GM19438 (cell line): ENCODE data around the gene UNC5A.

ENCODE experiments used
- ATAC-seq: cut with Tn5 transposase; IDR thresholded peaks from one replicate; pipeline ENCODE4 v1.9.1; 2021; ENCODE audit warnings: low read depth; ENCODE audit not compliant: unreplicated experiment

The UNC5A gene

DNA sequence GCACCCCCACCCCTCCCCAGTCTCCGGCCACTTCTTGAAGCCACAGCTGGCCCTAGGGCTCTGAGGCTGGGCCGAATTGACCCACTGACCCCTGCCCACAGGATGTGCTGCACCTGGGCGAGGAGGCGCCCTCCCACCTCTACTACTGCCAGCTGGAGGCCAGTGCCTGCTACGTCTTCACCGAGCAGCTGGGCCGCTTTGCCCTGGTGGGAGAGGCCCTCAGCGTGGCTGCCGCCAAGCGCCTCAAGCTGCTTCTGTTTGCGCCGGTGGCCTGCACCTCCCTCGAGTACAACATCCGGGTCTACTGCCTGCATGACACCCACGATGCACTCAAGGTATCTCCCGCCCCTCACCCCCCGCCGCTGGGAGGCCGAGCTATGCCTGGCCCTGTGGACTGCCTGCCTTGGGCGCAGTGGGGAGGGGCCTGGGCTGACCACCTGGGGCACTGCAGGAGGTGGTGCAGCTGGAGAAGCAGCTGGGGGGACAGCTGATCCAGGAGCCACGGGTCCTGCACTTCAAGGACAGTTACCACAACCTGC lies 67.5 kb downstream of the UNC5A start:
- no peak for ATAC-seq

- ATAC-seq, result no peak
Observed at GRCh38 chr5:176878463-176878862, 68.1 kb downstream of the UNC5A start.

- ATAC-seq, result no peak
Observed at GRCh38 chr5:176878906-176879662, 68.7 kb downstream of the UNC5A start.

- no peak for ATAC-seq
Observed at GRCh38 chr5:176879663-176880361, 69.5 kb downstream of the UNC5A start.

- ATAC-seq, result no peak
Observed at GRCh38 chr5:176880366-176881020, 70.1 kb downstream of the UNC5A start.

- no peak for ATAC-seq
Observed at GRCh38 chr5:176881021-176881749, 70.8 kb downstream of the UNC5A start.

- ATAC-seq, result no peak
Observed at GRCh38 chr5:176881816-176882566, 71.6 kb downstream of the UNC5A start.

- ATAC-seq, result no peak
Observed at GRCh38 chr5:176882567-176882903, 72.2 kb downstream of the UNC5A start.

- ATAC-seq, result no peak
Observed at GRCh38 chr5:176883700-176884570, 73.6 kb downstream of the UNC5A start.

GRCh38 chr5:176884571-176884890 lies 74.2 kb downstream of the UNC5A start:
- no peak for ATAC-seq

DNA sequence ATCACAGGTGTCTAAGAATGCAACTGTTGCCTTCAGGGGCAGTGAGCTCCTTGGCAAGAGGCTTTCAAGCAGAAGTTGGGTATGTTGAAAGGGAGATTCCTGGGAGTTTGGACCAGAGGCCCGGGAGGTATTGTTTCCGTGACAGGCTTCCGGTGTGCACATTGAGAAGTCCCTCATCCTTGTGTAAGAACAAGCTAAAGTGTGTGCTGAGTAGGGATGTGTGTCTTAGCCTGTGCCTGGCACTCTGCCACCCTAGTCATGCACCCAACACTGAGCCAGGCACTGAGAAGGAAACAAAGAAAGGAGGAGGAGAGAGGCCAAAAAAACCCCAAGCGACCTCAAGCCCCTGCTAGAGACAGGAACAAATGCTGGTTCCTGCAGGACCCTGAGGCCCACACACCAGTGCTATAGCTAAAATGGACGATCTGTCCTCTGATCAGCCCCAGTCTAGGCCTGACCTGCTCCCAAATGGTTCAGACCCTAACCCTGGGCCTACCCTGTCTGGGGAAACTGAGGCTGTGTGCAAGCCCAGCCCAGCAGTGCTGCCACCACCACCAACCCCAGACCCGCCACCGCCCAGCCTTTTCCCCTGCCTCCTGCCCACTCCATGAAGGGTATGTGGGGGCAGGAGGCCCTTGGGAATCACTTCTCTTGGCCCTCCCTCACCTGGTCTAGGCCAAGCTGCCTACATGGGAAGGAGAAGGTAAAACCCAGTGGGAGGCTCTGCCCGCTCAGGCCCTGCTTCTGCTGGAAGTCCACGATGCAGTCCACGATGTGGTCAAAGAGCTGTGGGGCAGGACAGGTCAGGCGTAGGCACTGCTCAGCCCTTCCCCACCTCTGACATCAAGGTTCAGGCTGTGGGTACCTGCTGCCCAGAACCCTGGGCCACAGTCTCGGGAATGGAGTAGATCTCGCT lies 76.2 kb downstream of the UNC5A start:
- no peak for ATAC-seq

DNA sequence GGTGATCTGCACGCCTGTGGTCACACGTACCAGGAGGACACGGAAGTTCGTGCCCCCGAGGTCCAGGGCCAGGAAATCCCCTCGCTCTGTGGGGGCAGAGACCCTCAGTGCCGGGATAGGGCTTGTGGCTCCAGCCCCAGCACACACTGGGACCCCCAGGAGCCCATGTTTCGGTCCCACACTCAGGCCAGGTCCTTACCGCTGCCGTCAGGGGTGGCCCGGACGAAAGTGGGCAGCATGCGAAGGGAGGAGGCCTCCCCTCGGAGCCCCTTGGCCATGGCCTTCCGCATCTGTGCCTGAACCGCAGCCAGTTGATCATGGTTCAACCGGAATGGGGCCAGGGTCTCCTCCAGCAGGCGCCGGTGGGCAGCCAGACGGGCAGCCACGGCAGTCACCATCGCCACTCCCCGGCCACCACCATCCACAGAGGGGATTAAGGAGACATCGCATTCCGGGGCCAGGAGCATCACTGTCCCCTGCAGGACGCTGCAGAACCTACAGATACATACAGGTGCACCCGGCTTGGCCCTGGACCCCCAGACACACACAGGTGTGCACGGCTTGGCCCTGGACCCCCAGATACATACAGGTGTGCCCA lies 77.0 kb downstream of the UNC5A start:
- no peak for ATAC-seq

DNA sequence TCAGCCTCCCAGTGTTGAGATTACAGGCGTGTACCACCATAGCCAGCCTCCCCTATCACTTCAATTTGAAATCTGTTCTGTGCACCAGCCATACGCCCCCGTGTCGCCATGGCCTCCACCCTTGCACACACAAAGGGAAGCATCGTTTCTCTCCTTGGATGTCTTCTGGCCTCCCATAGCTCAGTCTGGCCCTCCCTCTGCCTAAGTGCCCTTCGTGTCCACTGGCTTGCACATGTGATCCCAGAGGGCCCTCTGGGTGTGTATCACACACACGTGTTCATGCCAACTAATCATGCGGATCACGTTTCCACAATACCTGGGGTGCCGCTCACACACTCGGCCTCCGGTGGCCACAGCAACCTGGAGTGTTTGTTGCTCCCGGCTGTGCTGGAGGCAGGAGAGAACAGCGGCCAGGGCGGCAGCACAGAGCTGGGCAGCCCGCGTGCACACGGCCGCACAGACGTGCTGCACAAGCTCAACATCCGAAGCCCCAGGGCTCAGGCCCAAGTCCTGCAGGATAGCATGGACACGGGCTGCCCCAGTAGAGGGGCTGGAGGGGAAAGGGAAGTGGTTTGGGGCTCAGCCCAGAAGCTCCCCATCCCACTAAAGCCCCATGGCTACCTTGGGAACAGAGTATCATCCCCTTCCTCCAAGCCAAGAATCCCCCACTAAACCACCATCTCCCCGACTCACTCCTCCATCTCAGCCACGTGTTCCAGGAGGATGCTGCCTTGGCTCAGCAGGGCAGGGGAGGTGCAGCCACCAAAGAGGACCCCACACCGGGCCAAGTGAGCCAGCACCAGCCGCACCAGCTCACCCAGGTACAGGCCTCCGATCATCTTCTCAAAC lies 77.9 kb downstream of the UNC5A start:
- ATAC-seq, result no peak

GRCh38 chr5:176888865-176889165 lies 78.5 kb downstream of the UNC5A start:
- no peak for ATAC-seq

- no peak for ATAC-seq
Observed at GRCh38 chr5:176889321-176890280, 79.2 kb downstream of the UNC5A start.
